Endodermal cell (in vitro differentiated cells): ENCODE measurements around the gene PTMA. TPM values are rescaled to one million over a fixed set of nuclear protein-coding genes. Genes with fewer than 3 reads are reported as not detected.
"Not testable (repeated sequence)": the region's sequence is repeated elsewhere in the genome, so short reads cannot be mapped to it uniquely, and the experiment has no call there.

Experiments used
- DNase-seq: peaks from one replicate; pipeline ENCODE4 v3.0.0-alpha.2; 2017
- H3K27ac ChIP-seq: 2 replicates; pipeline ENCODE4 v1.5.1; 2013; ENCODE audit warnings: mild to moderate bottlenecking, low read depth, low read length, moderate library complexity
- H3K27me3 ChIP-seq: 2 replicates; pipeline ENCODE4 v1.6.1; 2013; ENCODE audit warnings: mild to moderate bottlenecking, low read length, moderate library complexity; ENCODE audit not compliant: insufficient read depth, control insufficient read depth, poor library complexity, severe bottlenecking
- H3K36me3 ChIP-seq: 2 replicates; pipeline ENCODE4 v1.7.0; 2013; ENCODE audit warnings: mild to moderate bottlenecking, low read length, moderate library complexity; ENCODE audit not compliant: control insufficient read depth, insufficient read depth
- H3K4me1 ChIP-seq: one replicate; pipeline ENCODE4 v1.7.0; 2013; ENCODE audit warnings: low read length; ENCODE audit not compliant: control insufficient read depth, insufficient read depth
- H3K4me3 ChIP-seq: 2 replicates; pipeline ENCODE4 v1.5.1; 2013; ENCODE audit warnings: mild to moderate bottlenecking, low read length, moderate library complexity
- H3K9ac ChIP-seq: 2 replicates; pipeline ENCODE4 v1.6.1; 2013; ENCODE audit warnings: mild to moderate bottlenecking, low read length, moderate library complexity; ENCODE audit not compliant: poor library complexity, severe bottlenecking; ENCODE audit errors: extremely low read depth
- H3K9me3 ChIP-seq: 2 replicates; pipeline ENCODE4 v1.6.1; 2013; ENCODE audit warnings: mild to moderate bottlenecking, low read length, moderate library complexity; ENCODE audit not compliant: control insufficient read depth
- H3K27ac Mint-ChIP-seq: 2 replicates; pipeline ENCODE4 v1.8.0; 2020; ENCODE audit warnings: mixed read lengths
- H3K27me3 Mint-ChIP-seq: 2 replicates; pipeline ENCODE4 v1.8.0; 2021; ENCODE audit warnings: mild to moderate bottlenecking, mixed read lengths; ENCODE audit not compliant: insufficient read depth
- H3K36me3 Mint-ChIP-seq: 2 replicates; pipeline ENCODE4 v1.8.0; 2020; ENCODE audit warnings: low read depth, mixed read lengths
- H3K4me1 Mint-ChIP-seq: 2 replicates; pipeline ENCODE4 v1.8.0; 2020; ENCODE audit warnings: mixed read lengths
- H3K4me3 Mint-ChIP-seq: 2 replicates; pipeline ENCODE4 v1.8.0; 2020; ENCODE audit warnings: mild to moderate bottlenecking, moderate library complexity, mixed read lengths
- H3K9me3 Mint-ChIP-seq: 2 replicates; pipeline ENCODE4 v1.8.0; 2020; ENCODE audit warnings: mild to moderate bottlenecking, mixed read lengths
- WGBS, 2 experiments: methylation state at CpG; one replicate each; pipeline versions ENCODE4 v1.1.5 to v1.1.7; 2013; ENCODE audit warnings: missing lambda C conversion rate in 2 of 2, mixed read lengths in 1 of 2; ENCODE audit not compliant: insufficient coverage in 1 of 2, insufficient read length in 1 of 2; 5-methylcytosine and 5-hydroxymethylcytosine counted together
- total RNA-seq, 2 donors: library from RNA; stranded (reverse); fragmentation: NEBNext Ultra II Directional in 1 of 2; extraction: Animal tissue kit (Norgen Biotek cat#: 25700) in 1 of 2; gene quantifications; 2 replicates in 1 of 2; 3 replicates in 1 of 2; pipeline ENCODE4 v1.2.1, GENCODE V29; 2021
- TF ChIP-seq, protein P1 (sequence below): fragments of 200-600 bp; sonication (generic); conservative IDR thresholded peaks from 2 replicates; pipeline ENCODE4 v1.5.0; 2021; ENCODE audit warnings: antibody characterized with exemption, mild to moderate bottlenecking

Gene PTMA
- total RNA-seq, 2 donors from 2014 or later = 1,233 to 1,450 TPM

DNA sequence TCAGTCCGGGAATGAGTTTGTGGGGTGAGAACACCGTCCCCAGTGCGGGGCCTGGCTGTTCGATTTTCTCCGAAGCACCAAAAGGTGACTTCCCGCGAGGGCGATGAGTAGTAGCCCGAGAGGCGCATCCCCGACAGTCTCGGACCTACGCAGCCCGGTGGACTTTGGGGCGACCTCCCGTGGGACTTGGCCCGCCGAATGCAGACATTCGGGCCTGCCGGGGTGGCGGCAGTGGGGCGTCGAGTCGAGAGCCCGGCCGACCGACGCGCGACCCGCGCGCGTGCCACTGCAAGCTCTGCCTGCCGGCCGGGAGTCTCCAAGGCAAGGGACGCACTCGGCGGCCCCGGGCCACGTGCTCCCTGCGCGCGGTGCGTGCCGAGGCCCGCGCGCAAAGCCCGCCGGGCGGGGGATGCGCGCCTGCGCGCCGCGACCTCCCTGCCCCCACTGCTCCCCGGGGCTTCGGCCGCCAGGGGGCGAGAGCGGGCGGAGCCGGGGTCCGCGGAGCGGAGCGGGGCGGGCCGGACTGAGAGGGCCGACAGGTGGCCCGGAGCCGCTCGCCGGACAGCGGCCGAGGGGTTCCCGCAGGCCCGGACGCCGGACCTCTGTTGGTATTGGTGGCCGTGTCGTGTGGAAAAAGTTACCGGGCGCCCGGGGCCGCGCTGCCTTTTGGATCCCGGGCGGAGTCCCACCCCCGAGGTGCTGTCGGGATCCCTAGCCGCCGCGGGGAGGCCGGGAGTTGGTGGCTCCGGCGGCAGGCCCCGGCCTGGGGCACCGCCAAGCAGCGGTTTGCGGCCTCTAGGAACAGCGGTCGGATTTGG lies 1.9 kb downstream of the PTMA start:
- H3K36me3 Mint-ChIP-seq = peaks cover 32% of the 10 kb centered on the region
- peak overlapping the region; percentile 97 for H3K4me3 Mint-ChIP-seq
- H3K9ac ChIP-seq = peak overlapping the region; percentile 99
- TF ChIP-seq, protein P1, sequence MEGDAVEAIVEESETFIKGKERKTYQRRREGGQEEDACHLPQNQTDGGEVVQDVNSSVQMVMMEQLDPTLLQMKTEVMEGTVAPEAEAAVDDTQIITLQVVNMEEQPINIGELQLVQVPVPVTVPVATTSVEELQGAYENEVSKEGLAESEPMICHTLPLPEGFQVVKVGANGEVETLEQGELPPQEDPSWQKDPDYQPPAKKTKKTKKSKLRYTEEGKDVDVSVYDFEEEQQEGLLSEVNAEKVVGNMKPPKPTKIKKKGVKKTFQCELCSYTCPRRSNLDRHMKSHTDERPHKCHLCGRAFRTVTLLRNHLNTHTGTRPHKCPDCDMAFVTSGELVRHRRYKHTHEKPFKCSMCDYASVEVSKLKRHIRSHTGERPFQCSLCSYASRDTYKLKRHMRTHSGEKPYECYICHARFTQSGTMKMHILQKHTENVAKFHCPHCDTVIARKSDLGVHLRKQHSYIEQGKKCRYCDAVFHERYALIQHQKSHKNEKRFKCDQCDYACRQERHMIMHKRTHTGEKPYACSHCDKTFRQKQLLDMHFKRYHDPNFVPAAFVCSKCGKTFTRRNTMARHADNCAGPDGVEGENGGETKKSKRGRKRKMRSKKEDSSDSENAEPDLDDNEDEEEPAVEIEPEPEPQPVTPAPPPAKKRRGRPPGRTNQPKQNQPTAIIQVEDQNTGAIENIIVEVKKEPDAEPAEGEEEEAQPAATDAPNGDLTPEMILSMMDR = peak; percentile 86
- peak; percentile 93 for DNase-seq
- peak overlapping the region; percentile 97 for H3K27ac ChIP-seq
- no peaks in the 10 kb centered on the region for H3K27me3 ChIP-seq
- H3K9me3 Mint-ChIP-seq = peaks cover 1% of the 10 kb centered on the region
- peak overlapping the region; percentile 95 for H3K4me3 ChIP-seq
- peak overlapping the region; percentile 96 for H3K27ac Mint-ChIP-seq
- H3K27me3 Mint-ChIP-seq = no peaks in the 10 kb centered on the region
- H3K4me1 Mint-ChIP-seq = peaks cover 23% of the 10 kb centered on the region
- no peaks in the 10 kb centered on the region for H3K4me1 ChIP-seq
- no peaks in the 10 kb centered on the region for H3K9me3 ChIP-seq
- WGBS, 2 experiments = 0% methylated on average over 31 to 105 of the region's 105 CpGs
- peaks cover 32% of the 10 kb centered on the region for H3K36me3 ChIP-seq

DNA sequence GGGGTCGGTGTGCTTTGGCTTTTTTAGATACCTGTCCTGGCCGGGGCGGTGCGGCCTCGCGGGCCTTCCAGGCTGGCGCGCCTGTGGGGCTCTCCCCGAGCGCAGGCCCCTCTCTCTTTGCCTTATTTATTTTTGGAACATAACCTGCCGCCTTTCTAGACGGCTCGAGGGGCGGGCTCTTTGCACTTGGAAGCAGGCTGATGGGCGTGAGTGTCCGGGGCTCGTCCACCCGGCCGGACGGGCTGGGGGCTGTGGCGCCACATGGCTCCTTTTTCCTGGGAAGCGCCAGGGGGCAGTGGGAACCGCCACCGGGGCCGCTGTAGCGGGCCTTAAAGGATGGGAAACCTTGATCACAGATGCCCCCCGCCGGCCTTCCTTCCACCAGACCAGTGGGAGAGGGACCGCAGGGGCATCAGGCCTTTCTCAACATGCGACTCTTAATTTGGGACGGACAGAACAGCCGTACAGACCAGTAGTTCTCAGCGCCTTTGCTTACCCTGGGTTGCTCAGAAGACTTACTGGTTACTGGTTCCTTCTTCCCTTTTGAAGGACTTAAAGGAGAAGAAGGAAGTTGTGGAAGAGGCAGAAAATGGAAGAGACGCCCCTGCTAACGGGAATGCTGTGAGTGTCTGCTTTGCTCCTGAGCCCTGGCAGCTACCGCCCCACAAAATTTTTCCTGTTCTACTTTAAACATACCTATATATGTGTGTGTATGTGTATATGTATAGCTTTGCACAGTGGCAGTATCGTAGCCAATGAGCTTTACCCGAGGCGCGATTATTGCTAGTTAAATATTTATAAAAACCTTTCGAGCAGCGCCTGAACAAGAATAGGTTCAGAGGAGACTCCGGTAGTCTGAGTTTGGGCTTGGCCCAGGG lies 2.7 kb downstream of the PTMA start:
- peaks cover 38% of the 10 kb centered on the region for H3K36me3 ChIP-seq
- 8 to 9% methylated on average over 31 to 42 of the region's 43 CpGs for WGBS, 2 experiments
- peak overlapping the region; percentile 99 for H3K9ac ChIP-seq
- peaks cover 35% of the 10 kb centered on the region for H3K36me3 Mint-ChIP-seq
- no peaks in the 10 kb centered on the region for H3K9me3 ChIP-seq
- no peaks in the 10 kb centered on the region for H3K27me3 Mint-ChIP-seq
- peak; percentile 66 for DNase-seq
- H3K27me3 ChIP-seq = no peaks in the 10 kb centered on the region
- H3K27ac Mint-ChIP-seq = peak overlapping the region; percentile 92
- H3K4me3 ChIP-seq = peak overlapping the region; percentile 95
- H3K4me3 Mint-ChIP-seq = peak overlapping the region; percentile 97
- TF ChIP-seq, protein P1 = no peak
- H3K4me1 Mint-ChIP-seq = peaks cover 20% of the 10 kb centered on the region
- peak overlapping the region; percentile 72 for H3K27ac ChIP-seq
- no peaks in the 10 kb centered on the region for H3K4me1 ChIP-seq
- H3K9me3 Mint-ChIP-seq = peaks cover 1% of the 10 kb centered on the region

DNA sequence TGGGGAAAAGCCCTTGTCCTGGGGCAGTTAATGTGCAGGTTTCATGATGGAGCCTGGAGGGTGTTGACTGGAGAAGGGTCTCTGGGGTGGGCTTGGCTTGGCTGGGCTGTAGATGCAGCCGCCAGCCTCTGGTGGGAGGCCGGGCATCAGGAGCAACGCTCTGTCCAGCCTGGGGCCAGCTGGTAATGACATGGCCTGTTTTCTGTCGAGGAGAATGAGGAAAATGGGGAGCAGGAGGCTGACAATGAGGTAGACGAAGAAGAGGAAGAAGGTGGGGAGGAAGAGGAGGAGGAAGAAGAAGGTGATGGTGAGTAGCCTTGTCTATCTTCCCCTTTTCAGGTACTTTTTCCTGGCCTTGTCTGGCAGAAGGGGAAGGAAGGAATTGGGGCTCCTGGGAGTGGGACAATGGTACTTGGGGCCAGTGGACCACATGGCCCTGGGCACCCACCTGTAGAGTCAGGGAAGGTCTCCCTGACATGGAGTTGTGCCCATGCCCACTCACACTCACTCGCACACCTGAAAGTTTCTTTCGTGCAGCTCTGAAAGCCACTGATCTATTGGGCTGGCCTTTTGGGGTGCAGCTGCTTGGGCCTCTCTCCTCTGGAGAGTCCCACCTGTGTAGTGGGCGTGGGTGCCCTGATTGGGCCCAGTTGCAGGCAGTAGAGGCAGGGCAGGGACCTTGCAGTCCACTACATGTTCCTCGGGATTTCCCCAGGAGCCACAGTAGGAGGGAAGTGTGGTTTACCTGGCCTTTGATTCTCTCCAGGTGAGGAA lies 3.5 kb downstream of the PTMA start:
- peaks cover 1% of the 10 kb centered on the region for H3K9me3 Mint-ChIP-seq

DNA sequence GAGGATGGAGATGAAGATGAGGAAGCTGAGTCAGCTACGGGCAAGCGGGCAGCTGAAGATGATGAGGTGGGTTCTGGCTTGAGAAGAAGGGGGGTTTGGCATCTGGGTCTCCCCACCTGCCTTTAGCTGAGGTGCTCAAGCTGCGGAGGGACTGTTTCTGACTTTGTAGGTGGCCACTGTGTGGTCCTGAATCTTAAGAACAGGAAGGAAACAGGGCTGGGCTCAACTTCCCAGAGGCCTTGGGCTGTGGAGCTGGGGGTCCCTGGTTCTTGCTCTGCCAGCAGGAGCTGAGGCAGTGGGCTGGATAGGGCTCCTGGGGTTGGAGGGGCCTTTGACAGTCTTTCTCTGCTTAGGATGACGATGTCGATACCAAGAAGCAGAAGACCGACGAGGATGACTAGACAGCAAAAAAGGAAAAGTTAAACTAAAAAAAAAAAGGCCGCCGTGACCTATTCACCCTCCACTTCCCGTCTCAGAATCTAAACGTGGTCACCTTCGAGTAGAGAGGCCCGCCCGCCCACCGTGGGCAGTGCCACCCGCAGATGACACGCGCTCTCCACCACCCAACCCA lies 4.2 kb downstream of the PTMA start:
- Histone ChIP-seq H3K36me3 (peaks cover 38% of the 10 kb centered on the region), H3K9ac (peak overlapping the region; percentile 0), H3K27ac (peak overlapping the region; percentile 19), H3K4me3 (peak overlapping the region; percentile 95)
- WGBS, 2 experiments = 94 to 100% methylated on average over 2 to 9 of the region's 18 CpGs
- Mint-ChIP-seq H3K36me3 (peaks cover 37% of the 10 kb centered on the region), H3K4me1 (peaks cover 20% of the 10 kb centered on the region), H3K4me3 (peak overlapping the region; percentile 97), H3K27ac (peak overlapping the region; percentile 92)
- H3K4me1 ChIP-seq, H3K27me3 ChIP-seq, H3K9me3 Mint-ChIP-seq, DNase-seq, H3K9me3 ChIP-seq, H3K27me3 Mint-ChIP-seq: not testable (repeated sequence)

More for the DNA sequence above, 3.5 kb downstream of the PTMA start:
- 71 to 72% methylated on average over 6 to 9 of the region's 9 CpGs for WGBS, 2 experiments
- peak overlapping the region; percentile 95 for H3K4me3 ChIP-seq
- DNase-seq = no peak
- peaks cover 35% of the 10 kb centered on the region for H3K36me3 Mint-ChIP-seq
- TF ChIP-seq, protein P1 = no peak
- peaks cover 38% of the 10 kb centered on the region for H3K36me3 ChIP-seq
- peaks cover 20% of the 10 kb centered on the region for H3K4me1 Mint-ChIP-seq
- no peaks in the 10 kb centered on the region for H3K27me3 Mint-ChIP-seq
- peak overlapping the region; percentile 72 for H3K27ac ChIP-seq
- H3K27me3 ChIP-seq = no peaks in the 10 kb centered on the region
- peak overlapping the region; percentile 97 for H3K4me3 Mint-ChIP-seq
- no peaks in the 10 kb centered on the region for H3K9me3 ChIP-seq
- H3K4me1 ChIP-seq = no peaks in the 10 kb centered on the region
- peak overlapping the region; percentile 99 for H3K9ac ChIP-seq
- H3K27ac Mint-ChIP-seq = peak overlapping the region; percentile 92
